ENCODE measurements around the gene INTU.

INTU gene

GRCh38 chr4:127685292-127685691 lies 52.5 kb downstream of the INTU start:
- Histone ChIP-seq H3K79me2 (ENCODE audit: insufficient read depth, low read length) (no peaks in the 10 kb centered on the region), H3K4me2 (ENCODE audit: low read depth, low read length, poor library complexity, severe bottlenecking) (no peak overlapping the region), H3F3A (ENCODE audit: insufficient read depth) (no peaks in the 10 kb centered on the region), H2AFZ (ENCODE audit: low read depth, low read length, severe bottlenecking) (no peak overlapping the region), H3K9me2 (replicated peaks; ENCODE audit: insufficient read depth, low read length) (no peaks in the 10 kb centered on the region), H3K4me3 (ENCODE audit: insufficient read depth, low read length, poor library complexity, severe bottlenecking) (no peak overlapping the region), H3K27ac (ENCODE audit: low read depth, low read length) (no peak overlapping the region), H3K9ac (ENCODE audit: low read length) (no peak overlapping the region), H4K20me1 (ENCODE audit: low read depth, low read length) (no peaks in the 10 kb centered on the region), H3K27me3 (ENCODE audit: low read length) (no peaks in the 10 kb centered on the region), H3K36me3 (ENCODE audit: low read length) (no peaks in the 10 kb centered on the region), H3K9me3 (ENCODE audit: insufficient read depth, low read length) (no peaks in the 10 kb centered on the region)
- TF ChIP-seq CTCF (IDR thresholded peaks at IDR 0.05; ENCODE audit: insufficient read depth, low read length, poor library complexity, severe bottlenecking) (no peak), EZH2phosphoT487 (conservative IDR thresholded peaks at IDR 0.05; ENCODE audit: low read length) (no peak)

- H2AFZ ChIP-seq (ENCODE audit: low read depth, low read length, severe bottlenecking): no peak overlapping the region
- no peaks in the 10 kb centered on the region for H3F3A ChIP-seq (ENCODE audit: insufficient read depth)
- no peaks in the 10 kb centered on the region for H4K20me1 ChIP-seq (ENCODE audit: low read depth, low read length)
- no peak overlapping the region for H3K9ac ChIP-seq (ENCODE audit: low read length)
- no peak overlapping the region for H3K27ac ChIP-seq (ENCODE audit: low read depth, low read length)
- H3K4me2 ChIP-seq (ENCODE audit: low read depth, low read length, poor library complexity, severe bottlenecking): no peak overlapping the region
- no peak overlapping the region for H3K4me3 ChIP-seq (ENCODE audit: insufficient read depth, low read length, poor library complexity, severe bottlenecking)
- H3K9me3 ChIP-seq (ENCODE audit: insufficient read depth, low read length): no peaks in the 10 kb centered on the region
- no peaks in the 10 kb centered on the region for H3K9me2 ChIP-seq (replicated peaks; ENCODE audit: insufficient read depth, low read length)
- TF ChIP-seq CTCF (IDR thresholded peaks at IDR 0.05; ENCODE audit: insufficient read depth, low read length, poor library complexity, severe bottlenecking): no peak
- TF ChIP-seq EZH2phosphoT487 (conservative IDR thresholded peaks at IDR 0.05; ENCODE audit: low read length): no peak
- H3K27me3 ChIP-seq (ENCODE audit: low read length): no peaks in the 10 kb centered on the region
- no peaks in the 10 kb centered on the region for H3K79me2 ChIP-seq (ENCODE audit: insufficient read depth, low read length)
- H3K36me3 ChIP-seq (ENCODE audit: low read length): no peaks in the 10 kb centered on the region
Observed at GRCh38 chr4:127686658-127687057, 53.9 kb downstream of the INTU start.

DNA sequence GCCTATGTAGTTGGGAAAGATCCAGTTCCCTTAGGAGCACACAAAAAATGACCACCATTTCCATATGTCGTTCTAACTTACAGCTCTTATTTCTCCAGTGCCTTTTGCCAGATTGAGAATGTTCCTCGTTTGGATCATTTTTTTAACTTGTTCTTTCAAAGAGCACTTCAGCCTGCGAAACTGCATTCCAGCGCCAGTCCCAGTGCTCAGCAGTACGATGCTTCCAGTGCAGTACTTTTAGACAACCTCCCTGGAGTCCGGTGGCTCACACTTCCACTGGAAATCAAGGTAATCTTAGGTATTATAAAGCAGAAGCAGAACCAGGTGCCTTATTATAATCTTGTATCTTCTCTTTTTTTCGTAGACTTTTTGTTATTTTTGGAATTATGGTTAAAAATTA lies 54.8 kb downstream of the INTU start:
- H3K27me3 ChIP-seq (ENCODE audit: low read length): no peaks in the 10 kb centered on the region
- H3K9me2 ChIP-seq (replicated peaks; ENCODE audit: insufficient read depth, low read length): no peaks in the 10 kb centered on the region
- TF ChIP-seq EZH2phosphoT487 (conservative IDR thresholded peaks at IDR 0.05; ENCODE audit: low read length) (no peak), CTCF (IDR thresholded peaks at IDR 0.05; ENCODE audit: insufficient read depth, low read length, poor library complexity, severe bottlenecking) (no peak)
- H3K4me2 ChIP-seq (ENCODE audit: low read depth, low read length, poor library complexity, severe bottlenecking): no peak overlapping the region
- H3K36me3 ChIP-seq (ENCODE audit: low read length): no peaks in the 10 kb centered on the region
- H2AFZ ChIP-seq (ENCODE audit: low read depth, low read length, severe bottlenecking): no peak overlapping the region
- no peaks in the 10 kb centered on the region for H4K20me1 ChIP-seq (ENCODE audit: low read depth, low read length)
- H3K4me3 ChIP-seq (ENCODE audit: insufficient read depth, low read length, poor library complexity, severe bottlenecking): no peak overlapping the region
- H3K79me2 ChIP-seq (ENCODE audit: insufficient read depth, low read length): no peaks in the 10 kb centered on the region
- no peak overlapping the region for H3K9ac ChIP-seq (ENCODE audit: low read length)
- H3K9me3 ChIP-seq (ENCODE audit: insufficient read depth, low read length): no peaks in the 10 kb centered on the region
- H3F3A ChIP-seq (ENCODE audit: insufficient read depth): no peaks in the 10 kb centered on the region
- H3K27ac ChIP-seq (ENCODE audit: low read depth, low read length): no peak overlapping the region

Data from SU-DHL-6 (cell line).